DMS153 treated with DMSO at 0.1 percent for 48 hours (cell line): ENCODE data around the gene SIGLEC11.
"Not testable (repeated sequence)": the region's sequence is repeated elsewhere in the genome, so short reads cannot be mapped to it uniquely, and the experiment has no call there.

Experiments
- DNase-seq: peaks from one replicate; lab custom pipeline; 2025; ENCODE audit not compliant: unreplicated experiment; lab: John Stamatoyannopoulos, UW

SIGLEC11 gene

GRCh38 chr19:49927526-49928264 lies 33.3 kb downstream of the SIGLEC11 start:
- DNase-seq, result no peak

GRCh38 chr19:49926515-49926914 lies 34.5 kb downstream of the SIGLEC11 start:
- DNase-seq, result no peak

- no peak for DNase-seq
These were observed 35.5 kb downstream of the SIGLEC11 start for GRCh38 chr19:49925486-49925885.

- DNase-seq, result not testable (repeated sequence)
These were observed 36.1 kb downstream of the SIGLEC11 start for GRCh38 chr19:49924881-49925210.

GRCh38 chr19:49924004-49924880 lies 36.7 kb downstream of the SIGLEC11 start:
- no peak for DNase-seq

- DNase-seq, result no peak
These were observed 37.6 kb downstream of the SIGLEC11 start for GRCh38 chr19:49923055-49924003.

GRCh38 chr19:49921871-49922795 lies 38.8 kb downstream of the SIGLEC11 start:
- no peak for DNase-seq

GRCh38 chr19:49920624-49921363 lies 40.2 kb downstream of the SIGLEC11 start:
- DNase-seq, result no peak

GRCh38 chr19:49918089-49918488 lies 42.9 kb downstream of the SIGLEC11 start:
- DNase-seq, result no peak

- no peak for DNase-seq
These were observed 43.9 kb downstream of the SIGLEC11 start for GRCh38 chr19:49916839-49917733.

- DNase-seq, result no peak
These were observed 45.7 kb downstream of the SIGLEC11 start for GRCh38 chr19:49915271-49915670.

GRCh38 chr19:49913720-49914119 lies 47.3 kb downstream of the SIGLEC11 start:
- DNase-seq, result no peak

GRCh38 chr19:49912965-49913685 lies 47.8 kb downstream of the SIGLEC11 start:
- no peak for DNase-seq

GRCh38 chr19:49911381-49912145 lies 49.4 kb downstream of the SIGLEC11 start:
- DNase-seq, result no peak

GRCh38 chr19:49910179-49910578 lies 50.8 kb downstream of the SIGLEC11 start:
- DNase-seq, result no peak

- DNase-seq, result no peak
These were observed 52.2 kb downstream of the SIGLEC11 start for GRCh38 chr19:49908480-49909420.
